Right lung (tissue), 5 donors: Measurements from ENCODE around the gene SUV39H2. TPM values are rescaled to one million over a fixed set of nuclear protein-coding genes. Genes with fewer than 3 reads are reported as not detected.
"Not testable (repeated sequence)": the region's sequence is repeated elsewhere in the genome, so short reads cannot be mapped to it uniquely, and the experiment has no call there.

Source experiments
- DNase-seq, 2 donors: peaks; one replicate each; pipeline ENCODE4 v3.0.0-alpha.2; 2013
- polyA plus RNA-seq, 5 donors: library from polyadenylated mRNA; unstranded; fragments of 120-200 nt; gene quantifications; one replicate each; pipeline versions ENCODE4 v1.2.1 to v1.2.3, GENCODE V29; 2013; ENCODE audit warnings: inconsistent platforms in 1 of 5, low replicate concordance in 1 of 5; ENCODE audit not compliant: insufficient read length in 5 of 5, insufficient read depth in 1 of 5

Gene SUV39H2
- polyA plus RNA-seq, 5 donors: 13.0 to 26.7 (median 17.0) TPM

DNA sequence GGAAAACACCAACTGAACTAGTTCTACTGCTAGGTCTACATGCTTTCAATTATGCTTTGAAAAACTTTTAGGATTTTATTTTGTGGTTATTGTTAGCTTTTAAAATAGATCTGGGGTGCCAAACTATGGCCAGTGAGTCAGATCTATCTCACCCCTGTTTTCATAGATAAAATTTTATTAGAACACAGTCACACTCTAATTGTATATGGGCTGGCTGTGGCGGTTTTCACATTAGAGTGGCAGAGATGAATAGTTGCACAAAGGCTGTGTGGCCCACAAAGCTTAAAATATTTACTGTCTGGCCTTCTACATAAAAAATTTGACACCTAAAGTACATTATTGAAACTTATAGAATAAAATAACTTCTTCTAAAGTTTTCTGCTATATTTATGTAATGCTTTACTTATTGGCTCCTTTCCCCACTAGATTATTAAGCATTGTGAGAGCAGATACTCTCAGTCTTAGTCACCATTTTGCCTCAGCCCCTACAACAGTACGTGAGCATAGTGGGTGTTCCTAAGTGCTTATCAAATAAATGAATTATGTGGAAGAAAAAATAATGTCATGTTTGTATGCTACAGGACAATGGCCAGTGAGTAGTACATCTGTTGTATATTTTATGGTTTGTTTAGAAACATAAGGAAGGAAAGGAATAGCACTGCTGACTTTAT, 5.4 kb upstream of the SUV39H2 start:
- DNase-seq: no peak

DNA sequence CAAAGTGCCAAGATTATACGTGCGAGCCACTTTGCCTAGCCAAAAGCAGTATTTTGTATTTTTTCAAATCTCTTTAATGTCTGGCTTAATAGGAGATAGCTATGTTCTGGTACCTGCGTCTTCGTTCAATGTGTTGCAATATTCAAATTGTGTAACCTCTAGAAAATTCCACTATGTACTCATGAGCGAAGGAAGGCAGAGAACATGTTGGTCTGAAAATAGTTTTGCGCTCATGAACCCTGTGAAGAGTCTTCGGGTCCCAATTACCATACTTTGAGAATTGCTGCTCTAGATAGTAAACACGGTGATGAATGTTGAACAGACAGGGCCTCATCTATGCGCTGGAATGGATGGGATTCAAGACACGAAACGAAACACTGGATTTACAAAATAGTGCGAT, 2.7 kb upstream of the SUV39H2 start:
- DNase-seq: no peak

DNA sequence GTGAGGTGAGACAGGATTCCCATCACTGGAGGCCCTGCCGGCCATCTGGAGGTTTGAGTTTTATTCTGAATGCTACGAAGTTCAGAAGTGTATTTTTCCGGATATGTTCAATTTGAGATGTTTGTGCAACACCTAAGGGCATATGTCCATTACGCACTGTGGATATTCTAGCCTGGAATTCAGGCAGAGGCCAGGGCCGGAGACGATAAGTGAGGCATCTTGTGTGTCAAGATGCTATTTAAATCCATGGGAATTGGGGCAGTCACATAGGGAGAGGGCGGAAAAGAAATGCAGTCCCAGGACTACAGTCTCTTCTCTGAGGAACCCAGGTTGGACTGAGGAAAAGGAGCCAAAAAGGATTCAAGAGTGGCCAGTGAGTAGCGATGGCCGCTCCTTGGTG, 1.9 kb upstream of the SUV39H2 start:
- no peak for DNase-seq

DNA sequence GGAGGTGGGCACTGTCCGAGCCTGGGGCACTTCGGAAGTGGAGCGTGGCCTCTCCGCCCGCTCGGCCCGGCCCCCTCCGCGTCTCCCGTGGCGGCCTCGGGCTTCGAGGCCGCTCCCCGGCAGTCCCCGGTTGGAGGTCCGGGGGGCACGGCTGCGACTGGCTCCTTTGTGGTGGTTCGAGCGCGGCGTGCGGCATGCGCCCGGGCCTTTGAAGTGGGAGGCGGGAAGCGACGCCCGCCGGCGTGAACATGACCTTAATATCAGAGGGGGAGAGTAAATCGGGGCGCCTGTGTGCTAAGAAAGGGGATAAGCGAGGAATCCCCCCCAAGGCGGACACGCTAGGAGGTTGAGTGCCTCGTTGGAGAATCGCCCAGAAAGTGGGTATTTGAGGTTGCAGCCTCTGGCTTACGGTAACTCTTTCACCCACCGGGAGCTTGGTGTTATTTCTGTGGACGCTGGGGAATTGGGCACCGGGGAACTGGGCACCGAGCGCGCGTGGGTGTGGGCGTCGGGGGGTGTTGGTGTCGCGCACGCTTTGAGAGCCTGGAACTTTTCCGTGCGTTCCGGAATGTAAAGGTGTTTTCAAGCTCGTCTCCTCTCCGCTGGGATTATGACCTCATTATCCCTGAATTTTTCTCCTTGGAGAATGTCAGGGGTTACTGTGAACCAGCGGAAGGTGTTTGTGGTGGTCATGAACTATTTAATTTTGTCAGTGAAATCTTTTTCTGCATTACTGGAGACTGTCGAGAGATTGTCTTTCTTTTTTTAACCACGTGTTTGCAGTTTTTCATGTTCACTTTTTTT, 660 bp downstream of the SUV39H2 start:
- peak; percentile 36 to 56 for DNase-seq

DNA sequence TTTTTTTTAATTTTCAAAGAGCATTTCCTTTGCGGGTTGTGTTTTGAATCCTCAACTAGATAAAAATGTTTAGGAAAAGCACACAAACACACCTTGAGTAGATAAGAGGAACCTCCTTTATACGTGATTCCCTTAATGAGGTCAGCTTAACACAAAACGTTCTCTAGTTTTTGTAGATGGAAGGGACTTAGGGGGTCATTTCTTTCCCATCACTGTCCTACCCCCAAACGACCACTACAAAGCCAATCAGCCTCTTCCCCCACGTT, 1.2 kb downstream of the SUV39H2 start:
- no peak for DNase-seq

DNA sequence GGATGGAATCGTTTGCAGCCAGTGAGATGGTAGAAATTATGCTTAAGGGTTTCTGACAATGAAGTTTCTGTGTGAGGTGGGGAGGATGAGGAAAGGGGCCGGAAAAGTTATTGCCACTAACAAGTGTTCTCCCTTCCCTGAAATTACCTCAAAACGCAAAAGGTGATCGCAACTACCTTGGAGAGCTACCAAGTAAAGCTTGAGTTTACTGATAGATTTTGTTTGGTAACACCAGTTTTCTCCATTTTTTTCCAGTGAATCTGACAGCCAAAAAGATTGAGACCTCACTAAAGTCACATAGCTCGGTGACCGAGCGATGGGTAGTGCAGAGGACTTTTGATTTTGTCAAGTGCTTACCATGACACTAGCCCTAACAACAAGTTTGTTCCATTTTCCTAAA, 1.6 kb downstream of the SUV39H2 start:
- peak in 1 of 2 donors; percentile 2 for DNase-seq

DNA sequence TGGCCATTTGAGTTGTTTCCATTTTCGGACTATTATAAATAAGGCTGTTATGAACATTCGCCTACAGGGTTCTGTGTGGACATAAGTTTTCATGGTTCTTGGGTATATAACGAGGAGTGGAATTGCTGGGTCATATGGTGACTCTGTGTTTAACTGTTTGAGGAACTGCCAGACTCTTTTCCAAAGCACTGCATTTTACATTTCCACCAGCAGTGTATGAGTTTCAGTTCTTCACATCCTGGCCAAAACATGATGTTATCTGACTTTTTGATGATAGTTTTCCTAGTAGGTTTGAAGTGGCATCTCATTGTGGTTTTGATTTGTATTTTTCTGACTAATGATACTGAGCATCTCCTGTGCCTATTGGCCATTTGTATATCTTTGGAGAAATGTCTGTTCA, 5.4 kb downstream of the SUV39H2 start:
- no peak for DNase-seq

DNA sequence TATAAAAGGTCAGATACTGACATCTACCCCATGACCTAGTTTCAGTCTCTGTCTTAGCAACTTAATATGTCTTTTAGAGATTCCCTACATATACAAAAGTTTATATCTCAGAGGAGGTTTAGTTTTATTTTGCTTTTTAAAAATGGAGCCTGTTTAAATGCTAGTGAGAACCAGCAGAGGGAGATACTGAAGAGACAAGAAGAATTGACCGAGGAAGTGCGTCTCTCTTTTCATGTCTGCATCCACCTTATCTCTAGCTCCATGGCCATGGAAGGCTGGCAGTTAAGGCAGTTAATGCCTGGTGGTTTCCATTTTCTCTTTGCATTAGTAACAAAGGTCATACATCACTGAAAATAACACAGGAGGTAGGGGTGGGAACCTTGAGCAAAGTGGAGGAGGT, 10.7 kb downstream of the SUV39H2 start:
- no peak for DNase-seq

DNA sequence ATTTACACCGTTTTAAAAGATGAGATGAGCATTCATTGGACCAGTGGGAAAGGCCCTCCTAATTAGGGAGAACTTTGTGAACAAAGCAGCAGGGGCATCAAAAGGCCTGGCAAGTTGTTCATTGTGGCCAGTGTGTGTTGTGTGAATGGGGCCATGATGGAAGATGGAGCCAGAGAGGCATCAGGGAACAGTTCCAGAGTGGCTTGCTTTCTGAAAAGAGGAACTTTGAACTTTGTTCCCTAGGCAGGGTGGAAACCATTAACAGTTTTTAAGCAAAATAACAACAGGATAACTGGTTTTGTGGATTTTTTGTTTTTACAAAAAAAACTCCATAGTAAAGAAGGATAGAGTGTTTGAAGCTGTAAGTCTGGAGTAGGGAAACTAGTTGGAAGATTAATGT, 12.5 kb downstream of the SUV39H2 start:
- no peak for DNase-seq

DNA sequence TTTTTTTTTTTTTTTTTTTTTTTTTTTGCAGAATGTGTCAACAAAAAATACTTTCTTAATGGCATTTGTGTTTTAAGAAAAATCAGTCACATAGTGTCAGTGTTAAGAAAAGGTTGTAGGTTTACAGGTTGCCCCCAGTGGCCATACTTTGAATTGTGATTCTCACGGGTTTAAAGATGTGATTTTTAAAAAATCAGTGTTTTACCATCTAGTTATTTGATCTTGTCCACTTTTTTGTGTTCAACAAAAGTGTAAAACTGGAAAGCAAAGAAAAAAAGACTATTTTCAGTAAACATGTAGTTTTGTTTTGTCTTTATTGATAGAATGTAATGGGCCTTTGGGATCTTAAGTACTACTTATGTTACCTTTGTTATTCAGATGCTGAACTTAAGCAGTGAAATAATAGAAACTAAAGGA, 25.7 kb downstream of the SUV39H2 start:
- no peak for DNase-seq

DNA sequence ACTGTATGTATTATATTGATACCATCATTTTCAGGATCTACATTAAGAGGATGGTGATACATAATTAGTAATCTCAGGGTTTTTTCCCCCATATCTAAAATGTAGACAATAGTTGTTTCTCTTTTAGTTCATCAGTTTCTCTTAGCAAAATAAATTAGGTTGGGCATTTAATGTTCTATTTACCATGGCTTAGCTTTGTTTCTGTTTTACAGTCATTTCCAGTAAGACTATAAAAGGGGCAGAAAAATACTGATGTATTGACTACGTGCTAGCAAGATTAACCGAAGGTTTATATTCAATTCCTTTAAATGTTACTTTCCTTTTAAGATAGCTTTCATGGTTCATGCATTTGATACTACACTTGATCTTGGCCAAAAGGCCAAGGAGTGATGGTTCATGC, 26.2 kb downstream of the SUV39H2 start:
- DNase-seq: no peak

DNA sequence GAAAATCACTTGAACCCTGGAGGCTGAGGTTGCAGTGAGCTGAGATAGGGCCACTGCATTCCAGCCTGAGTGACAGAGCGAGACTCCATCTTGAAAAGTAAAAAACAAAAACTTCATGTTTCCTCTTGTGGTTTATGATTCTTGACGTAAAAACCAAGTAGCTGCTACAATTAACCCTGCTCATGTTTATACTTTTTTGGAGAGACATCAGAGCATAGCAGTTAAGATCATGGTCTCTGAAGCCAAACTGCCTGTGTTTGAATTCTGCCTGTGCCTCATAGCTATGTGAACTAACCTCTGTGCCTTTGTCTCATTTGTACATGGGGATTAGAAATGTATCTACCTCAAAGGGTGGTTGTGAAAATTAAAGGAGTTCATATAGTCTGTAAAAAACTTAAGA, 27.2 kb downstream of the SUV39H2 start:
- DNase-seq: no peak

DNA sequence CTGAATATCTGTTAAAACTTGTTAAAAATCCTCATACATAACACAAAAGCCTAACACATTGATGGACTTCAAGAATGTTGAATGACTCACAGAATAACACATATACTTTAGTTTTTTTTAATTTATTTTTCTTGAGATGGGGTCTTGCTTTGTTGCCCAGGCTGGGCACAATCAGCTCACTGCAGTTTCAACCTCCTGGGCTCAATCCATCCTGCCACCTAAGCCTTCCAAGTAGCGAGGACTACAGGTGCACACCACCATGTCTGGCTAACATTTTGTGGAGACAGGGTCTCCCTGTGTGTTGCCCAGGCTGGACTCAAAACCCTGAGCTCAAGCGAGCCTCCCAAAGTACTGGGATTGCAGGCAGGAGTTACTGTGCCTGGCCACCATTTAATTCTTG, 28.1 kb downstream of the SUV39H2 start:
- no peak for DNase-seq

DNA sequence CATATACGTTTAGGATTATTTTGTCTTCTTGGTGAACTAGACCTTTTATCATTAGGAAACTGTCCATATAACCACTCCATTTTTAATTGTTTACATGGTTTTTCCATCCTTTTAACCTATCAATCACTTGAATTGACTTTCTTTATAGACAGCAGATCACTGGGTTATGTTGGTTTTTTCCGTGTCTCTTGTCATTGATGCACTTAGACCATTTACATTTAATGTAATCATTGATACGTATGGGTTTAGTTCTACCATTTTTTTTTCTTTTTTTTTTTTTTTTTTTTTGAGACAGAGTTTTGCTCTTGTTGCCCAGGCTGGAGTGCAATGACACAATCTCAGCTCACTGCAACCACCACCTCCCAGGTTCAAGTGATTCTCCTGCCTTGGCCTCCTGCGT, 28.9 kb downstream of the SUV39H2 start:
- DNase-seq: not testable (repeated sequence)

DNA sequence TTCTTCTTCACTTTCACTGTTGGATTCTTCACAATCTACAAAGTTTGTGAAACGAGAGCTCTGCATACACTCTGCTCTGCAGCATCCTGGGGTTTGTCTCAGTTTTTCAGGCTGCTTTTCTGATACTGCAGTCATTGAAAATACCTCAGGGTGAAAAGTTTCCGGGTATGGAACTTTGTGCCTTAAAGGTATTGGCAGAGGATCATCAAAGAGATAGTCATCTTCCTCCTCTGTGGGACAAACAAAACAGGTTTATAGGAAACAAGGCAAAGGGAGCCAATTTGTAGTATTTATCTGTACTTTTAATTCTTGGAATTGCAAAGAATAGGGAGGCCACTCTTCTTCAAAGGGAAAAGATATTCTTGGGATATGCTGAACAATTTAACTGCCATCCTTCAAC, 30.4 kb downstream of the SUV39H2 start:
- DNase-seq: no peak

DNA sequence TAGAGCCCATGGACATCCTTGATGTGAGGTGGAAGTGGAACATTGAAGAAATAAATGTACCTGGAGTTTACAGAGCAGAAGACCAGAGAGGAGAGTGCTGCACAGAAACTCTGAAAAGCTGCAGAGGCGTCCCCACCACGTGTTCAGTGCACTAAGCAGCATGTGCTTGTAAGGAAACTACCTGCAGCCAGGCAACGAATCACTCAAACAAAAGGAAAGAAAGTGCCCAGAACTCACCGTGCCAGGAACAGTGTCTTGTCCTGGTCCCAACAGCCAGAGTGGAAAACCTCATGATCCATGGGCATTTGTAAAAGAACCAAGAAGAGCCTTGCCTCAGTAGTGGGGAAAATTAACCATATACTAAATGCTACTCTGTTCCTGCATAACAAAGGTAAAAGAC, 32.3 kb downstream of the SUV39H2 start:
- no peak for DNase-seq

DNA sequence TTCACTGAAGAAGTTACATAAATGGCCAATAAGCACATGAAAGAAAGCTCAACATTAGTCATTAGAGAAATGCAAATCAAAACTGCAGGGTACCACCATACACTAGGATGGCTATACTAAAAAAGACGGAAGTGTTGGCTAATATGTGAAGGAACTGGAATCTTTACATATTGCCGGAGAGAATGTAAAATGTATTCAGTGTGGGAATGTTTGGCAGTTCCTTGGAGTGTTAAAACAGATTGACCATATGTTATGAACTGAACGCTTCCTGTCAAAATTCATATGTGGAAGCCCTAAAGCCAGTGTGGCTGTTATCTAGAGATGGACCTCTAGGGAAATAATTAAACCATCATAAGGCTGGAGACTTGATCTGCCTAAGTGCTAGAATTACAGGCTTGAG, 33.1 kb downstream of the SUV39H2 start:
- DNase-seq: no peak

DNA sequence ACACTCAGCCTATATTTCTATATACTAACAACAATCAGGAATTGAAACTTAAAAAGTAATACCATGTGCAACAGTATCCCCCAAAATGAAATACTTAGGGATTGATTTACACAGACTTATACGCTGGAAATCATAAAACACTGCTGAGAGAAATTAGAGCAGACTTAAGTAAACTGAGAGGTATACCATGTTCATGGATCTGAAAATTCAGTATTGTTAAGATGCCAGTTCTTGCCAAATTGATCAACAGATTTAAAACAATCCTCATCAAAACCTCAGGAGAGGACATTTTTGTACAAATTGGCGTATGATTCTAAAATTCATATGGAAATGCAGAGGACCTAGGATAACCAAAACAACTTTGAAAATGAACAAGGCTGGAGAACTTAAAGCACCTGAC, 37.9 kb downstream of the SUV39H2 start:
- DNase-seq: no peak

DNA sequence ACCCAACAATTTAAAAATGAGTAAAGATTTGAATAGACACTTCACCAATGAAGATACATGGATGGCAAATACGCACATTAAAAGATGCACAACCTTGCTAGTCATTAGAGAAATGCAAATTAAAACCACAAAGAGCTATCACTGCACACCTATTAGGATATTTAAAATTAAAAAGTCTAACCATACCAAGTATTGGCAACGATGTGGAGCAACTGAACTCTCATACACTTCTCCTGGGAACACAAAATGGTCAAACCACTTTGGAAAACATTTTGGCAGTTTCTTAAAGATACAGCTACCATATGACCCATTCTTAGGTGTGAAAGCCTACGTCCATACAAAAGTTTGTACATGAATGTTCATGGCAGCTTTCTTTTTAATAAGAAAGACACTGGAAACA, 39.2 kb downstream of the SUV39H2 start:
- no peak for DNase-seq

DNA sequence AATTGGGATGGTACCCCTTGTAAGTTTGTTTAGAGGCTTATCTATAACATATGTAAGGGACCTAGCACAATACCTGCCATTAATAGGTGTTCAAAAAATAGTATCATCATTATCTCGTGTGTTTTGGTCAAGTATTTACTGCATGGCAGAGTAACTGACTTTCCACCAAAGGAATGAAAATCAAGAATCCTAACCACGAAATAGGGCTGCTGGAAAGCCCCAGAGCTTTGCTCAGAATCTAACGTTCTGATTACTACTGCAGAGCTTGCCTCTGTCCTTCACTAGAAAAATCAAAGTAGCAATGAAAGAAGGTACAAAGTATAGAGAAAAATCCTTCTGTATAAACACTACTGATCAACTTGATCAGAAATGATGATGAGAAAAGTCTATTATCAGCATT, 40.3 kb downstream of the SUV39H2 start:
- DNase-seq: no peak

DNA sequence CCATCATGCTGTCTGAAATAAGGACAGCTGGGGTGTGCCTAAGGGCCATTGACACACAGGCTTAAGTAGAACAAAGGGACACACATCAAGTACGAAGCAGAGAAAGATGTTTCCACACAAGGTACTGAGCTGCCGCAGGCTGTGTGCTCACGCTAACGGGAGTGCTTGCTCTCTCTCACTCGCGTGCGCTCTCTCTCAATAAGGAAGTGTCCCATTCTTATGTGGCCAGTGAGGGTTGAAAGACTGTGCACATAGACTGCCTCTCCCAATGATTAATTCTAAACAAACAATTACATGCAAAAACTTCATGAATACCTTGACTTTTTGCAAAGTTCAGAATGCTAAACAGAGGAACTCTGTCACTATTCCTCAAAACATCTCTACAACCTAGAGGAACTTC, 45.3 kb downstream of the SUV39H2 start:
- no peak for DNase-seq

DNA sequence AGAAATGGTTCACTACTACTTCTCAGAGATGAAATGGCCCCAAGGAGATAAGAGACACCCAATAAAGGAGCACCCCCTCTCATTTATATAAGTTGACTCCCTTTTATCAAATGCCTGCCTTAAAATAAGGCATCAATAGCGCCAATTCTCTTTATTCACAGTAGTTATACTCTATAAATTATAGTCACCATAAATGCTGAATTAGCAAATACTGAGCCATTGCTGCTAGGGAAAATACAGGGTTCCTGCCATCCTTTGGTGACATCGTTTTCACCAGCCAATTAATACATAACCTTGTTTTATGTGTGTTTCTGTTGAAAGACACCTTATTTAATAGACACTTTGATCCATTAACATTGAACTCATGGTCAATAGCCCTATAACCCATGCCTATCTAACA, 46.6 kb downstream of the SUV39H2 start:
- no peak for DNase-seq

DNA sequence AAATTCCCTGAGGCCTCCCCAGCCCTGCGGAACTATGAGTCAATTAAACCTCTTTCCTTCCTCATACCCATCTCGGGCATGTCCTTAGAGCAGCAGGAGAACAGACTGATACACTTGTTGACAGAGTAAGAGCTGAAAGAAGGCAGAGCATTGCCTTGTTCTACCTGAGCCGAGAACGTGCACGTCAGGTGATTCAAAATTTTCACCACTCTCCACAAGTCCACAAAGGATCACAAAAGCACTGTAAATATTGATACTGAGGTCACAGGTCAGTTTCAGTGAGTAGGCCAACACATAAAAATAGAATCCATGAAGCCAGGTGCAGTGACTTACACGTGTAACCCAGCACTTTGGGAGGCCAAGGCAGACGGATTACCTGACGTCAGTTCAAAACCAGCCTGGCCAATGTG, 47.4 kb downstream of the SUV39H2 start:
- no peak for DNase-seq
